ENCODE data around the gene ZNF547.

ZNF547 gene

GRCh38 chr19:57324992-57325391 is 38.4 kb upstream of the ZNF547 start:
- H3K27ac ChIP-seq = no peak overlapping the region

DNA sequence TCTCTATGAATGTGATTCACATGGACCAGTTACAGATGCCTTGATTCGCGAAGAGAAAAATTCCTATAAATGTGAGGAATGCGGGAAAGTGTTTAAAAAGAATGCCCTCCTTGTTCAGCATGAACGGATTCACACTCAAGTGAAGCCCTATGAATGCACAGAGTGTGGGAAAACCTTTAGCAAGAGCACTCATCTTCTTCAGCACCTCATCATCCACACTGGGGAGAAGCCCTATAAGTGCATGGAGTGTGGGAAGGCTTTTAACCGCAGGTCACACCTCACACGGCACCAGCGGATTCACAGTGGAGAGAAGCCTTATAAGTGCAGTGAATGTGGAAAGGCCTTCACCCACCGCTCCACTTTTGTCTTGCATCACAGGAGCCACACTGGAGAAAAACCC is 35.4 kb upstream of the ZNF547 start:
- TF ChIP-seq, protein P1, sequence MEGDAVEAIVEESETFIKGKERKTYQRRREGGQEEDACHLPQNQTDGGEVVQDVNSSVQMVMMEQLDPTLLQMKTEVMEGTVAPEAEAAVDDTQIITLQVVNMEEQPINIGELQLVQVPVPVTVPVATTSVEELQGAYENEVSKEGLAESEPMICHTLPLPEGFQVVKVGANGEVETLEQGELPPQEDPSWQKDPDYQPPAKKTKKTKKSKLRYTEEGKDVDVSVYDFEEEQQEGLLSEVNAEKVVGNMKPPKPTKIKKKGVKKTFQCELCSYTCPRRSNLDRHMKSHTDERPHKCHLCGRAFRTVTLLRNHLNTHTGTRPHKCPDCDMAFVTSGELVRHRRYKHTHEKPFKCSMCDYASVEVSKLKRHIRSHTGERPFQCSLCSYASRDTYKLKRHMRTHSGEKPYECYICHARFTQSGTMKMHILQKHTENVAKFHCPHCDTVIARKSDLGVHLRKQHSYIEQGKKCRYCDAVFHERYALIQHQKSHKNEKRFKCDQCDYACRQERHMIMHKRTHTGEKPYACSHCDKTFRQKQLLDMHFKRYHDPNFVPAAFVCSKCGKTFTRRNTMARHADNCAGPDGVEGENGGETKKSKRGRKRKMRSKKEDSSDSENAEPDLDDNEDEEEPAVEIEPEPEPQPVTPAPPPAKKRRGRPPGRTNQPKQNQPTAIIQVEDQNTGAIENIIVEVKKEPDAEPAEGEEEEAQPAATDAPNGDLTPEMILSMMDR (conservative IDR thresholded peaks at IDR 0.05) = no peak
- H3K27ac ChIP-seq = no peak overlapping the region

More at GRCh38 chr19:57324992-57325391, 38.4 kb upstream of the ZNF547 start:
- TF ChIP-seq, protein P1 (conservative IDR thresholded peaks at IDR 0.05) = no peak

- TF ChIP-seq, protein P1 (conservative IDR thresholded peaks at IDR 0.05) = no peak
- no peak overlapping the region for H3K27ac ChIP-seq
Observed at GRCh38 chr19:57334191-57334590, 29.2 kb upstream of the ZNF547 start.

GRCh38 chr19:57338877-57339276 is 24.5 kb upstream of the ZNF547 start:
- no peak overlapping the region for H3K27ac ChIP-seq
- TF ChIP-seq, protein P1 (conservative IDR thresholded peaks at IDR 0.05) = no peak

DNA sequence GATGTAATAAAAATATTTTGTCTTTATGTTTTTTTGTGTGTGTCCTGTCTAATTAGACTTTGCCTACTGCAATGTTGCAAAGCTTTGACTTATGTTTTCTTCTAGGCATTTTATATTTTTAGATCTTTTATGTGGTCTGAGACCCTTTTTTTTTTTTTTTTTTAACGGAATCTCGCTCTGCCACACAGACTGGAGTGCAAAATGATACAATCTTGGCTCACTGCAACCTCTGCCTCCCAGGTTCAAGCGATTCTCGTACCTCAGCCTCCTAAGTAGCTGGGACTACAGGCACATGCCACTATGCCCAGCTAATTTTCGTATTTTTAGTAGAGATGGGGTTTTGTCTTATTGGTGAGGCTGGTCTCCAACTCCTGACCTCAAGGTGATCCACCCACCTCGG is 20.8 kb upstream of the ZNF547 start:
- TF ChIP-seq, protein P1 (conservative IDR thresholded peaks at IDR 0.05) = no peak
- H3K27ac ChIP-seq = no peak overlapping the region

DNA sequence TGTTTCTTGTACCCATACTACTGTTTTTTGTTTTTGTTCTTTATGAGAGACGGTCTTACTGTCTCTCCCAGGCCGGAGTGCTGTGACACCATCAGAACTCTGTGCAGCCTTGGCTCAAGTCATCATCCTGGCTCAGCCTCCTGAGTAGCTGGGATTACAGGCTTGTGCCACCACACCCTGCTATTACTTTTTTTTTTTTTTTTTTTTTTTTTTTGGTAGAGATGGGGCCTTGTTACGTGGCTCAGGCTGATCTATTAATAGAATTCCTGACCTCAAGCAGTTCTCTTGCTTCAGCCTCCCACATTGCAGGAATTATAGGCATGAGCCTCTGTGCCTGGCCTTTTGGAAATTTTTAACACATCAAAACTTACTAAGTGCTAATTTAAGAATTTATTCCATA is 15.2 kb upstream of the ZNF547 start:
- TF ChIP-seq, protein P1 (conservative IDR thresholded peaks at IDR 0.05) = no peak
- no peak overlapping the region for H3K27ac ChIP-seq

DNA sequence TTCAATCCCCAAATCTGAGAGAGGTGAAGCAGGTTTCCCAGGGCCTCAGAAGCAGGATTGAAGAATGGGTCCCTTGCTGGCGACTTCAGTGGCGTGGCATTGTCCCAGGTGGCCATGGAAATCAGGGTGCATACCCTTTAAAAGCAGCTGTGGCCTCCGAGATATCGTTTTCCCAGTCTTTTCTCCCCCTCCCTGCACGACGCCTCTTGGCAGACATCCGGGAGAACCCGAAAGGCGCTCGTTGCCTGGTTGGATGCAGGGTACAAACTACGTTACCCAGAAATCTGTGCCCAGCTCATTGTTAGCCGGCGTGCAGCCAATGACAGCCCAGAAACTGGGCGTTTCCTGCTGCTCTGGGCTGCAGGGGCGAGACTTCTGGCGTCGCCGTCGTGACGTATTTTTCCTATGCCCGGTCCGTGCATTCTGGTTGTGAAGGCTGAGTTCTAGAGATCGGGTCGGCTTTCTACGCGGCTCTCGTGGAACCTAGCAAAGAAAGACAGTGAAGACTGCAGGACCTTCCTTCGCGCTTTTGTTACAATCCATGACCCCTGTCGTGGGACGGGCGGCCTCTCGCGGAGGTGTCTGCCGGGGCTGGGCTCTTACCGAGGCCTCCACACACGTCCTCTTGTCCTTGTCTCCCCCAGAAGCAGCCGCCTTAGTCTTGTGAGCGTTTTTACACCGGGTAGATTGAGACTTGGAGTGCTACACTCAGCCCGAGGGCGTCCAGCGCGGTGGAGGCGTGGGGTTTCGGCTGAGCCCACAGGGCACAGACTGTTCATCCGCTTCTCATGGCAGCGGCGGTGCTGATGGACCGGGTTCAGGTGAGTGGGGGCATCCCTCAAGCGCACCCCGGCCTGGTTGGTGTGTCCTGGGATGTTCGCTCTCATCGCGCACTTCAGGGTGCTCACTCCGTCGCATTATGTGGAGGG is 12.2 kb upstream of the ZNF547 start, which contains the start of gene ZNF304:
ZNF304 (plus strand) TSS at position 395 of the 929 bp plus-strand sequence; CDS start at position 789, 394 bp downstream.
- H3K27ac ChIP-seq = peak within 1 kb of the TSS; percentile 78
- TF ChIP-seq, protein P1 (conservative IDR thresholded peaks at IDR 0.05) = no peak
